ENCODE measurements around the gene CLDN7. TPM values are rescaled to one million over a fixed set of nuclear protein-coding genes. Genes with fewer than 3 reads are reported as not detected.

CLDN7 gene
- total RNA-seq, 4 donors from 2014 or later, result 3.0 to 9.0 (median 7.4) TPM

DNA sequence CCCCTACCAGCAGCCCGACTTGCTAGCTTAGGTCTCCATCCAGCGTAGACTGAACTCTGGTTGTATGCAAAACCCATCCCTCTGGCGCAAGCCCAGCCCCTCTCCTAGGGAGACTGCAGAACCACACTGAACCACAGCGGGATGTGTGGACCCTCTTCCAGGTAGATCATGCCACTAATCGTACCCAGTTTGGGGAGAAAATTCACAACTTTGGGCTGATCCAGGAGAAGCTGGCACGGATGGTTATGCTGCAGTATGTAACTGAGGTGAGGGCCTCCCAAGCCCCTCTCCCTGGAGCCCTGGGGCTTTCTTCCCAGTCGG, 39.3 kb downstream of the CLDN7 start:
- no peak for TF ChIP-seq CTCF (IDR thresholded peaks at IDR 0.05)
- ATAC-seq (ENCODE audit: low FRiP score), result no peak

GRCh38 chr17:7222093-7222971, 39.9 kb downstream of the CLDN7 start:
- DNase-seq (ENCODE audit: low spot score) (no peak), ATAC-seq (ENCODE audit: low FRiP score) (no peak)
- TF ChIP-seq CTCF (IDR thresholded peaks at IDR 0.05), result no peak

More for the DNA sequence above, 39.3 kb downstream of the CLDN7 start:
- no peak for DNase-seq (ENCODE audit: low spot score)

DNA sequence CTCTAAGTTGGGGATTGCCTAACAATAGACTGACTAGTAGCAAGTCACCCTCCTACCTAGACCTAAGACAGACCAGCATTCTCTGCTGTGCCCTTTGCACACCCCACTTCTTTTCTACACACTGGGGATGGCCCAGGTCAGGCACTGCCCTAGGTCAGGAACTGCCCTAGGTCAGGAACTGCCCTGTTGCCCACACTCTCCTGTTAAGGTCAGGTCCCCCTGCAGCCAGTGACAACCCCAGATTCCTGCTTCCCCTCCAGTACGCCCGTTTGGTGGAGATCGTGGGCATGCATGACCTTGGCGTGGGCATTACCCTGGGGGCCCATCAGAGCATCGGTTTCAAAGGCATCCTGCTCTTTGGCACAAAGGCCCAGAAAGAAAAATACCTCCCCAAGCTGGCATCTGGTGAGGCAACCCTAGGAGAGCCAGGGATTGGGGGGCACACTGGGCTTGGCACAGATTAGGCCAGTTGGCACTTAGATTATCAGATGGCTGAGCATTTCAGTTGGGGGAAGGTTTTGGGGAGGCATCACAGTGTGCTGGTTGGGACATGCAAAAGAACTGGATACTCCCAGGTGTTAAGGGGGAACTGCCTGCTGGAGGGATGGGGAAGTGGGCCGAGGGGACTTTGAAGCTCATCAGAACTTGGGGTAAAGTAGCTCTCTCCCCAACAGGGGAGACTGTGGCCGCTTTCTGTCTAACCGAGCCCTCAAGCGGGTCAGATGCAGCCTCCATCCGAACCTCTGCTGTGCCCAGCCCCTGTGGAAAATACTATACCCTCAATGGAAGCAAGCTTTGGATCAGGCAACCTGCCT, 40.8 kb downstream of the CLDN7 start:
- no peak for DNase-seq (ENCODE audit: low spot score)

DNA sequence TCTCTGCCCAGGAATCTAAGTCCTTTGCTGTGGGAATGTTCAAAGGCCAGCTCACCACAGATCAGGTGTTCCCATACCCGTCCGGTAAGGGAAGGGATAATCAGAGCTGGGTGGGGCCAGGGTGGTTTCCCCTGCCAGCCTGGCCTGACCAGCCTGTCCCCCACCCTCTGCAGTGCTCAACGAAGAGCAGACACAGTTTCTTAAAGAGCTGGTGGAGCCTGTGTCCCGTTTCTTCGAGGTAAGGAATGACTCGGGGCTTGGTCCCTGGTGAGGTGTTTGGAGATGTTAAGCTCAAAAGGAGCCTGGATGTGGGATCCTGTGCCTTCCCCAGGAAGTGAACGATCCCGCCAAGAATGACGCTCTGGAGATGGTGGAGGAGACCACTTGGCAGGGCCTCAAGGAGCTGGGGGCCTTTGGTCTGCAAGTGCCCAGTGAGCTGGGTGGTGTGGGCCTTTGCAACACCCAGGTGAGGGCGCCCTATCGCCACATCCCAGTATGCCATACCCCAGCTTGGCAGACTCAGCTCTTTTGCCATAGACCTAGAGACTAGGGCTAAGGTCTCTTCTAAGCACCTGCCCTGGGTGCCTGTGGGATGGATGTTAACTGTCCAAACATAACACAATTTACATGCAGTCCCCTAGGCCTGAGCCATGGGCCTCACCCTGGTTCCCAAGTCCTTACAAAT, 41.5 kb downstream of the CLDN7 start:
- TF ChIP-seq CTCF (IDR thresholded peaks at IDR 0.05), result no peak
- ATAC-seq (ENCODE audit: low FRiP score), result peak; percentile 32
- DNase-seq (ENCODE audit: low spot score), result no peak

More for the DNA sequence above, 40.8 kb downstream of the CLDN7 start:
- no peak for ATAC-seq (ENCODE audit: low FRiP score)
- no peak for TF ChIP-seq CTCF (IDR thresholded peaks at IDR 0.05)

GRCh38 chr17:7219812-7220592, 42.3 kb downstream of the CLDN7 start, which contains the start of the genes ACADVL and DLG4:
Gene ACADVL (plus strand): TSS chr17:7219938. CDS start chr17:7219985, 47 bp downstream.
Gene DLG4 (minus strand): TSS chr17:7219836.
- no peak for TF ChIP-seq CTCF (IDR thresholded peaks at IDR 0.05)
- ATAC-seq (ENCODE audit: low FRiP score) (peak; percentile 84), DNase-seq (ENCODE audit: low spot score) (peak; percentile 90)

DNA sequence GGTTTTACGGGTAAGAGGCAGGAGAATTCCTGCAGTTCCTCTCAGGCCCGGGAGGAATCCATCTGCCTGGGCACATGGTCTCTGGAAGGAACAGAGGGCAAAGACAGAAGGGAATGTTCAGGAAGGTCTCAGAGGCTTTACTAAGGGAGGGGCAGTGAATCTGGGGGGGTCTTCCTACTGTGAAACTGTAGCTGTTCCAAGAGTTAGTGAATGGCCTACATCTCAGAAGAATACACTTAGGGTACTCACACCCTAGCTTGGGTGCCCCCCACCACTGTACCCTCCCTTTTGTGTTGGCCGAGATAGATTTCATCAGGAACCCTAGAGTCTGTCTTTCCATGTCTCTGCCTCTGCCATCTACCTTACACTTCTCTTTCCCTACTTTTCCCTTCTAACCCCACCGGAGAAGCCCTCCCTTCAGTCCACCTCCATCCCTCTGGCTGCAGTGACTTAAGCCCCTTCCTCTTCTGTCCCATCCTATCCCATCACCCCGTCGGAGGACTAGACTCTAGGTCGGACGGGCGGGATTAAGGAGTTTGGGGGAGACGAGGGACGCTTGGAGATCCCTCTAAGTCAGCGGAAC, 43.0 kb downstream of the CLDN7 start:
- ATAC-seq (ENCODE audit: low FRiP score), result no peak
- TF ChIP-seq CTCF (IDR thresholded peaks at IDR 0.05), result no peak

More for the DNA sequence above, 43.0 kb downstream of the CLDN7 start:
- no peak for DNase-seq (ENCODE audit: low spot score)
